SU-DHL-6 (cell line): ENCODE data around the gene SUSD6.

Experiments used
- CTCF ChIP-seq: fragments of 200-600 bp; sonication (generic); IDR thresholded peaks from one replicate; pipeline ENCODE4 v1.5.1; 2017; ENCODE audit warnings: antibody characterized with exemption, mild to moderate bottlenecking, low read length, moderate library complexity; ENCODE audit not compliant: insufficient read depth, poor library complexity, severe bottlenecking
- EZH2phosphoT487 ChIP-seq: fragments of 200-600 bp; sonication (generic), shearing (Covaris generic); conservative IDR thresholded peaks from 2 replicates; pipeline ENCODE4 v1.6.1; 2018; ENCODE audit warnings: mild to moderate bottlenecking, antibody characterized with exemption, low read length, moderate library complexity, mixed read lengths

GRCh38 chr14:69711477-69711876 lies 100.1 kb downstream of the SUSD6 start:
- no peak for TF ChIP-seq CTCF
- TF ChIP-seq EZH2phosphoT487 = no peak
